MM.1S (cell line): Measurements from ENCODE around the gene DENND5A.

Source experiments
- EZH2phosphoT487 ChIP-seq: fragments of 300-600 bp; sonication (generic); IDR thresholded peaks from 2 replicates; pipeline ENCODE4 v1.6.1; 2018; ENCODE audit warnings: antibody characterized with exemption, low read length
- TF ChIP-seq, protein P1 (sequence below): fragments of 300-600 bp; sonication (generic); IDR thresholded peaks from 2 replicates; pipeline ENCODE4 v1.5.1; 2016; ENCODE audit warnings: antibody characterized with exemption, low read length, mixed read lengths

DNA sequence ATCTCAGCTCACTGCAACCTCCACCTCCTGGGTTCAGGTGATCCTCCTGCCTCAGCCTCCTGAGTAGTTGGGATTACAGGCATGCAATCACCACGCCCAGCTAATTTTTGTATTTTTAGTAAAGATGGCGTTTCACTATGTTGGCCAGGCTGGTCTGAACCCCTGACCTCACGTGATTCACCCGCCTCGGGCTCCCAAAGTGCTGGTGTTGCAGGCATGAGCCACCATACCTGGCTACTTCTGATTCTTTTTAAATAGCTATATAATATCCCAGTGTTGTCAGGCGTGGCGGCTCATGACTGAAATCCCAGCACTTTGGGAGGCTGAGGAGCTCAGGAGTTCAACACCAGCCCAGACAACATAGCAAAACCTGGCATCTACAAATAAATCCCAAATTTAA, 28.5 kb upstream of the DENND5A start:
- TF ChIP-seq, protein P1, sequence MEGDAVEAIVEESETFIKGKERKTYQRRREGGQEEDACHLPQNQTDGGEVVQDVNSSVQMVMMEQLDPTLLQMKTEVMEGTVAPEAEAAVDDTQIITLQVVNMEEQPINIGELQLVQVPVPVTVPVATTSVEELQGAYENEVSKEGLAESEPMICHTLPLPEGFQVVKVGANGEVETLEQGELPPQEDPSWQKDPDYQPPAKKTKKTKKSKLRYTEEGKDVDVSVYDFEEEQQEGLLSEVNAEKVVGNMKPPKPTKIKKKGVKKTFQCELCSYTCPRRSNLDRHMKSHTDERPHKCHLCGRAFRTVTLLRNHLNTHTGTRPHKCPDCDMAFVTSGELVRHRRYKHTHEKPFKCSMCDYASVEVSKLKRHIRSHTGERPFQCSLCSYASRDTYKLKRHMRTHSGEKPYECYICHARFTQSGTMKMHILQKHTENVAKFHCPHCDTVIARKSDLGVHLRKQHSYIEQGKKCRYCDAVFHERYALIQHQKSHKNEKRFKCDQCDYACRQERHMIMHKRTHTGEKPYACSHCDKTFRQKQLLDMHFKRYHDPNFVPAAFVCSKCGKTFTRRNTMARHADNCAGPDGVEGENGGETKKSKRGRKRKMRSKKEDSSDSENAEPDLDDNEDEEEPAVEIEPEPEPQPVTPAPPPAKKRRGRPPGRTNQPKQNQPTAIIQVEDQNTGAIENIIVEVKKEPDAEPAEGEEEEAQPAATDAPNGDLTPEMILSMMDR = no peak
- TF ChIP-seq EZH2phosphoT487 = no peak
